Endothelial cell of umbilical vein (primary cell): ENCODE measurements around the gene TSBP1. TPM values are rescaled to one million over a fixed set of nuclear protein-coding genes. Genes with fewer than 3 reads are reported as not detected.

Experiments used
- BruUV-seq: library from RNA; stranded (reverse); fragments of 400-500 nt; replicated peaks from 2 replicates; lab custom pipeline; 2021; lab: Mats Ljungman, UMichigan
- CTCF ChIA-PET: fragments of 300-600, 350-600 bp; sonication (Branson Sonifier 250); formaldehyde crosslinking; loops from one replicate; lab custom pipeline; 2021; ENCODE audit warnings: antibody characterized with exemption, inconsistent platforms; lab: Charles Lee
- POLR2A ChIA-PET: fragments of 300-600, 350-600 bp; sonication (Branson Sonifier 250); formaldehyde crosslinking; loops from one replicate; lab custom pipeline; 2021; ENCODE audit warnings: antibody characterized with exemption, inconsistent platforms; lab: Charles Lee
- DNase-seq: peaks from one replicate; pipeline ENCODE4 v3.0.0-alpha.2; 2011; ENCODE audit warnings: low read depth, low spot score
- FAIRE-seq: peaks from 2 replicates; lab custom pipeline; 2011; peaks lifted over from hg19 to GRCh38; lab: Jason Lieb, UNC
- H2AFZ ChIP-seq: 2 replicates; pipeline ENCODE4 v1.6.0; 2012; ENCODE audit warnings: low read depth, low read length, control low read depth, inconsistent platforms
- H3K27ac ChIP-seq: 2 replicates; pipeline ENCODE4 v1.5.1; 2011; ENCODE audit warnings: low read depth, mild to moderate bottlenecking, control low read depth, low read length, moderate library complexity; ENCODE audit not compliant: insufficient read depth
- H3K27me3 ChIP-seq, 2 experiments: 2 replicates each; pipeline versions ENCODE4 v1.6.0 to v1.6.1; 2011; ENCODE audit warnings: low read length in 2 of 2, mixed read lengths in 1 of 2; ENCODE audit not compliant: control insufficient read depth in 2 of 2, insufficient read depth in 2 of 2
- H3K36me3 ChIP-seq, 2 experiments: 2 replicates in 1 of 2; 3 replicates in 1 of 2; pipeline ENCODE4 v1.5.1; 2011; ENCODE audit warnings: low read length in 2 of 2, mild to moderate bottlenecking in 1 of 2, moderate library complexity in 1 of 2; ENCODE audit not compliant: control insufficient read depth in 2 of 2, insufficient read depth in 2 of 2; ENCODE audit errors: extremely low read depth in 1 of 2
- H3K4me1 ChIP-seq: 3 replicates; pipeline ENCODE4 v1.5.1; 2011; ENCODE audit warnings: mild to moderate bottlenecking, low read length; ENCODE audit not compliant: control insufficient read depth, insufficient read depth; ENCODE audit errors: extremely low read depth
- H3K4me2 ChIP-seq: 2 replicates; pipeline ENCODE4 v1.6.1; 2011; ENCODE audit warnings: low read length, control low read depth, mixed read lengths; ENCODE audit not compliant: insufficient read depth
- H3K4me3 ChIP-seq, 3 experiments: fragments of 200-600 bp in 1 of 3; sonication (generic), shearing (Covaris generic) in 1 of 3; replicated peaks in 1 of 3; 2 replicates each; pipeline ENCODE4 v1.5.1; 2011 to 2016; ENCODE audit warnings: control low read depth in 3 of 3, low read length in 3 of 3, mild to moderate bottlenecking in 2 of 3, inconsistent platforms in 1 of 3, low read depth in 1 of 3, moderate library complexity in 1 of 3; ENCODE audit not compliant: insufficient read depth in 1 of 3
- H3K79me2 ChIP-seq: 2 replicates; pipeline ENCODE4 v1.6.0; 2012; ENCODE audit warnings: low read length, inconsistent platforms; ENCODE audit not compliant: control insufficient read depth, insufficient read depth
- H3K9ac ChIP-seq: replicated peaks from 2 replicates; pipeline ENCODE3; 2011; ENCODE audit warnings: low read length, control low read depth; ENCODE audit not compliant: insufficient read depth; ENCODE audit errors: extremely low read depth
- H3K9me1 ChIP-seq: replicated peaks from 3 replicates; pipeline ENCODE4 v1.6.0; 2011; ENCODE audit warnings: mild to moderate bottlenecking, low read length; ENCODE audit not compliant: control insufficient read depth, insufficient read depth; ENCODE audit errors: extremely low read depth
- H3K9me3 ChIP-seq: replicated peaks from 2 replicates; pipeline ENCODE4 v1.5.1; 2012; ENCODE audit warnings: low read length, inconsistent platforms; ENCODE audit not compliant: control insufficient read depth, insufficient read depth
- H4K20me1 ChIP-seq: replicated peaks from 2 replicates; pipeline ENCODE3; 2011; ENCODE audit warnings: mild to moderate bottlenecking, low read length; ENCODE audit not compliant: control insufficient read depth, insufficient read depth; ENCODE audit errors: extremely low read depth
- CTCF ChIP-seq, 2 donors: IDR thresholded peaks; 1 replicate in 1 of 2; 2 replicates in 1 of 2; pipeline ENCODE4 v1.5.1; 2011; ENCODE audit warnings: low read length in 2 of 2, mild to moderate bottlenecking in 2 of 2, moderate library complexity in 2 of 2, control low read depth in 1 of 2, inconsistent platforms in 1 of 2, low read depth in 1 of 2; ENCODE audit not compliant: insufficient read depth in 1 of 2; ENCODE audit errors: extremely low read depth in 1 of 2
- EZH2 ChIP-seq: IDR thresholded peaks from 2 replicates; pipeline ENCODE4 v1.6.1; 2012; ENCODE audit warnings: borderline replicate concordance, low read depth, mild to moderate bottlenecking, moderate library complexity, low read length, inconsistent platforms; ENCODE audit not compliant: severe bottlenecking
- FOS ChIP-seq: IDR thresholded peaks from 2 replicates; pipeline ENCODE4 v1.6.1; 2011; ENCODE audit warnings: mild to moderate bottlenecking, low read length, moderate library complexity, borderline replicate concordance; ENCODE audit not compliant: insufficient read depth
- GATA2 ChIP-seq: IDR thresholded peaks from 2 replicates; pipeline ENCODE4 v1.7.0; 2011; ENCODE audit warnings: low read depth, mild to moderate bottlenecking, moderate library complexity, mixed read lengths, low read length; ENCODE audit not compliant: insufficient read length, insufficient read depth
- JUN ChIP-seq: IDR thresholded peaks from 2 replicates; pipeline ENCODE4 v1.6.1; 2011; ENCODE audit warnings: borderline replicate concordance, low read depth; ENCODE audit not compliant: insufficient read length, insufficient read depth
- MAX ChIP-seq: IDR thresholded peaks from 2 replicates; pipeline ENCODE4 v1.6.1; 2011; ENCODE audit not compliant: insufficient read depth, insufficient read length
- MYC ChIP-seq: IDR thresholded peaks from one replicate; pipeline ENCODE4 v1.6.1; 2011; ENCODE audit warnings: mild to moderate bottlenecking, low read depth, low read length
- POLR2A ChIP-seq: IDR thresholded peaks from 2 replicates; pipeline ENCODE4 v1.6.1; 2012; ENCODE audit warnings: low read depth, mild to moderate bottlenecking, control low read depth, low read length
- POLR2AphosphoS5 ChIP-seq: IDR thresholded peaks from 2 replicates; pipeline ENCODE4 v1.6.1; 2012; ENCODE audit warnings: low read depth, mild to moderate bottlenecking, control low read depth, low read length, moderate library complexity; ENCODE audit not compliant: insufficient read depth
- dilution Hi-C: fragments of 300-500 bp; cut with MboI; formaldehyde crosslinking; loops from one replicate; pipeline ENCODE4 v1.15.0; 2019; ENCODE audit warnings: low sequenced_read_pairs; ENCODE audit not compliant: extremely low pct_ligation_motif_present
- intact Hi-C: fragments of 100-400 bp; cut with micrococcal nuclease; formaldehyde crosslinking; loops from one replicate; pipeline ENCODE4 v1.10.0; 2022
- polyA plus RNA-seq, 4 experiments: library from polyadenylated mRNA; depleted of rRNA in 3 of 4; stranded (reverse) in 3 of 4; unstranded in 1 of 4; fragments of >200 nt; gene quantifications; 2 replicates each; pipeline versions ENCODE4 v1.2.1 to v1.2.3, GENCODE V29; 2011 to 2012; ENCODE audit warnings: missing spikeins in 1 of 4
- total RNA-seq: library from RNA; stranded (reverse); gene quantifications from 2 replicates; pipeline ENCODE4 v1.2.3, GENCODE V29; 2021

The TSBP1 gene
- total and polyA plus RNA-seq, 2 donors (not counting 3 experiments of a cell fraction or from before 2014, with no cell fraction given): not detected

GRCh38 chr6:32406857-32407256, 35.2 kb upstream of the TSBP1 start, which contains the start of gene BTNL2:
BTNL2 (minus strand) TSS chr6:32407181; CDS start chr6:32407123, 58 bp downstream.
- BruUV-seq: no TSS peak
- H3K36me3 ChIP-seq: no peaks in the 10 kb centered on the region
- no peak for DNase-seq
- H3K9me3 ChIP-seq: no peaks in the 10 kb centered on the region
- TF ChIP-seq JUN: no peak
- no peak for TF ChIP-seq POLR2AphosphoS5
- TF ChIP-seq EZH2: no peak
- TF ChIP-seq POLR2A: no peak
- no peak for TF ChIP-seq MYC
- no peak for TF ChIP-seq GATA2
- TF ChIP-seq FOS: no peak
- no peak for TF ChIP-seq CTCF (IDR thresholded peaks at IDR 0.05; ENCODE audit: extremely low read depth in 1 of 2, insufficient read depth in 1 of 2, low read depth in 1 of 2, low read length in 2 of 2)
- TF ChIP-seq MAX: no peak
- dilution Hi-C loops: loop anchor here (25.0 kb wide), 1 partner anchor 145 kb away; no protein-coding TSS in a partner anchor
- H2AFZ ChIP-seq: no peak within 1 kb of the TSS
- peaks cover 44 to 59% of the 10 kb centered on the region in 2 experiments for H3K27me3 ChIP-seq
- no peaks in the 10 kb centered on the region for H4K20me1 ChIP-seq
- no peaks in the 10 kb centered on the region for H3K9me1 ChIP-seq
- ChIA-PET CTCF (interaction anchor here (0.9 to 2.3 kb wide), 4 partner anchors 8 to 390 kb away, joined by 3 to 10 read pairs (median 4); no protein-coding TSS in a partner anchor), POLR2A (no interaction called here)
- H3K27ac ChIP-seq: no peak within 1 kb of the TSS
- FAIRE-seq: no peak
- no peaks in the 10 kb centered on the region for H3K79me2 ChIP-seq
- H3K9ac ChIP-seq: no peak within 1 kb of the TSS
- H3K4me2 ChIP-seq: no peak within 1 kb of the TSS
- no peaks in the 10 kb centered on the region for H3K4me1 ChIP-seq
- intact Hi-C loops: no loop called here
- H3K4me3 ChIP-seq: no peak within 1 kb of the TSS
